Measurements from ENCODE around the gene SHC3.
"Not testable (repeated sequence)": the region's sequence is repeated elsewhere in the genome, so short reads cannot be mapped to it uniquely, and the experiment has no call there.

The SHC3 gene, protein sequence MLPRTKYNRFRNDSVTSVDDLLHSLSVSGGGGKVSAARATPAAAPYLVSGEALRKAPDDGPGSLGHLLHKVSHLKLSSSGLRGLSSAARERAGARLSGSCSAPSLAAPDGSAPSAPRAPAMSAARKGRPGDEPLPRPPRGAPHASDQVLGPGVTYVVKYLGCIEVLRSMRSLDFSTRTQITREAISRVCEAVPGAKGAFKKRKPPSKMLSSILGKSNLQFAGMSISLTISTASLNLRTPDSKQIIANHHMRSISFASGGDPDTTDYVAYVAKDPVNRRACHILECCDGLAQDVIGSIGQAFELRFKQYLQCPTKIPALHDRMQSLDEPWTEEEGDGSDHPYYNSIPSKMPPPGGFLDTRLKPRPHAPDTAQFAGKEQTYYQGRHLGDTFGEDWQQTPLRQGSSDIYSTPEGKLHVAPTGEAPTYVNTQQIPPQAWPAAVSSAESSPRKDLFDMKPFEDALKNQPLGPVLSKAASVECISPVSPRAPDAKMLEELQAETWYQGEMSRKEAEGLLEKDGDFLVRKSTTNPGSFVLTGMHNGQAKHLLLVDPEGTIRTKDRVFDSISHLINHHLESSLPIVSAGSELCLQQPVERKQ

DNA sequence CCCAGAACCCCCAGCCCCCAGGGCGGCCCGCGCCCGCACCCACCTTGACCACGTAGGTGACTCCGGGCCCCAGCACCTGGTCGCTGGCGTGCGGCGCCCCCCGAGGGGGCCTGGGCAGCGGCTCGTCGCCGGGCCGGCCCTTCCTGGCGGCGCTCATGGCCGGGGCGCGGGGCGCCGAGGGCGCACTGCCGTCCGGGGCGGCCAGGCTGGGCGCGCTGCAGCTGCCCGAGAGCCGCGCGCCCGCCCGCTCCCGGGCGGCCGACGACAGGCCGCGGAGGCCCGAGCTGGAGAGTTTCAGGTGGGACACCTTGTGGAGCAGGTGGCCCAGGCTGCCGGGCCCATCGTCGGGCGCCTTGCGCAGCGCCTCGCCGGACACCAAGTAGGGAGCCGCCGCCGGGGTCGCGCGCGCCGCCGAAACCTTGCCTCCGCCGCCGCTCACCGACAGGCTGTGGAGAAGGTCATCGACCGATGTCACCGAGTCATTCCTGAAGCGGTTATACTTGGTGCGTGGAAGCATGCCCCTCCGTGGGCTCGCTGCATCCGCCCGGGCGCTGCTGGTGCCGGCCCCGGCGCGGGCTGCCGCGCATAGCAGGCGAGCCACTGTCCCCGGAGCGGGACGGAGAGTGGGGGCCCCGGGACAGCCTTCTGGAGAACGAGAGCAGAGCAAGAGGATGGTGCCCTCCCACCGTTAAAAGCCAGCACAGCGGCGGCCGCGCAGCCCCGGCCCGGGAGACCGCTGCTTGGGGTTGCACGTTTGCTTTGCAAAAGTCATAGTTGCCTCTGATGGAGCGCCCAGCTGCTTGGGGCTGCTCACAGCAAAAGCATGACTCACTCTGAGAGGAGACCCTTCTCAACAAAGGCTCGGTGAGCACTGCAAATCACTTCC lies at the start of gene SHC3:
Gene SHC3 (minus strand): TSS at position 875 of the 886 bp plus-strand sequence. CDS start 358 bp downstream, at position 517.
- intact Hi-C loops (cut with DNase I) = no loop called here

GRCh38 chr9:89225991-89226471 lies 47.4 kb upstream of the SHC3 start:
- intact Hi-C loops (cut with DNase I) = no loop called here
- DNase-seq = peak in 20 of 42 donors; percentile 8 to 65 (median 30)

More for the DNA sequence above, at the start of gene SHC3:
- DNase-seq = peak in 16 of 42 donors; percentile 11 to 48 (median 24)

DNA sequence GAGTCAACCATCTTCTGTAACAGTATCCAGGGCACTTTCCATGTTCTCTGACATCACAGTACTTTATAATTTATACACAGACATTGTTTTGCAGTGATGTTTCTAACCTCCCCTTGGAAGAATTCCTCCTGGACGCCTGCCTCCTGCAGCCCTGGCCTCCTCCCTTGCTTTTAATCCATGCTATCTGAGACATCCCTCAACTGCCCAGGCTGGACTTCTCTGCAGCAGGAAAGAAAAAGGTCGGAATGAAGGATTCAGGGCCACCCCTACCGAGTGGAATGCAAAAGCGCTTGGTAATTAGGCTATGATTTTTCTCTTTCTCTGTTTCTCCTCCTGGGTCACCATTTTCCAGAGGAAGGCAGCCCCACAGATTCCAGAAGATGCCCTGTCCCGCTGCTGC lies 47.0 kb upstream of the SHC3 start:
- intact Hi-C loops (cut with DNase I) = no loop called here
- no peak for DNase-seq

DNA sequence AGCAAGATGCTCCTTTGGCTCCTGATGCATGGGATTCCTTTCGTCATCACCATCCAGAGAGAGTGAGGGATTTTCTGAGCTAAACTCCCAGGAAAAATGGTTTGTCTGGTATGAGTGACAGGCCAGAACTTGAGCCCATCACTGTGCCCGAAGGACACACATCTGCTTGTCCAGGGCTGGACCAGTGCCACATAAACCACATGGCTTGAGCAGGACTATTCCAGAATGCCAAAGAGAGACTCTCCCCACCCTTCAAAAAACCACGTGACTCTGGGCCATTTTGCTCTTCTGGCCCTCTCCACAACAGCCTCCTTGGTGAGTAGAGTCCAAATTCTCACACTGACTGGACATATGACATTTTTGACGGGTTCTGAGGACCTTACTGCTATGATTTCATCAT lies 46.4 kb upstream of the SHC3 start:
- DNase-seq = peak in 2 of 42 donors; percentile 11 to 22
- intact Hi-C loops (cut with DNase I) = no loop called here

DNA sequence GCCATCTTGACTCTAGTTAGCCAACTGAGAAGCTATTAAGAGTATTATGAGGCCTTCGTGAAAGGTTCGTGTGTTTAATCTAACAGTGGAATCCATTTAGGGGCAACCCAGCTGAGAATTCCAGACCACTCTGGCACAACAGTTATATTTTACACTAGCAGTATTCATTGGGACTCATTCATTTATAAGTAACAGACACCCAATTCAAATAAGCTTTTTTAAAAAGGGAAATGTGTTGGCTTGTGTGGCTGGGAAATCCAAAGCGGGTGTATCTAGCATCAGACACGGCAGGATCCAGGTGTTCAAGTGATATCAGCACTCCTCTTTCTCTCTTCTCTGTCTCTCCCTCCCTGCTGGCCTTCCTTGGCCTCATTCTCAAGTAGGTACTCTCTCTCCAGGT lies 46.0 kb upstream of the SHC3 start:
- no peak for DNase-seq
- intact Hi-C loops (cut with DNase I) = no loop called here

DNA sequence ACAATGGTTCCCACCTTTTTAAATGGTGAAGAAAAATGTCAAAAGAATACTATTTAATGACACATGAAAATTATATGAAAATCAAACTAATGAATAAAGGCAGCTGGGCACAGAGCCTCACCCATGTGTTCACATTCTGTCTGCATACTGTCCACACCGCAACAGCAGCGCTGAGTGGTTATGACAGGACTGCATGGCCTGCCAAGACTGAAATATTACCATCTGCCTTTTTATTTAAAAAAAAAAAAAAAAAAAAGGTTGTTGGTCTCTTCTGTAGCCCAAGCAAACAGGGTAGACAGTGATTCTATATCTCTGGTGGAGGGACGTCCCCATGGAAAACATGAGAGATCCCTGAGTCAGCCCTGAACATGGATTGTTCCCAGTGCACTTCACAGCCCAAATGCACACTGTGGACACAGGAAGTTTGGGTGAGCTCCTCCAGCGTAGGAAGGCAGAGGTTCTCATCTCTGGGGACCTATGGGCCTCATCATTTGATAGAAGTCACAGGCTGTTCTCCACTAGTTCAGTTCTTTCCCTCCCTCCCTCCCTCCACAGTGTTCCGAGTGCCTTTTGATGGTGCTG lies 44.9 kb upstream of the SHC3 start:
- no peak for DNase-seq
- intact Hi-C loops (cut with DNase I) = no loop called here

GRCh38 chr9:89219637-89220036 lies 41.0 kb upstream of the SHC3 start:
- intact Hi-C loops (cut with DNase I) = no loop called here
- DNase-seq = no peak

GRCh38 chr9:89218040-89218928 lies 39.7 kb upstream of the SHC3 start:
- intact Hi-C loops (cut with DNase I) = no loop called here
- DNase-seq = peak in 17 of 42 donors; percentile 8 to 60 (median 32)

GRCh38 chr9:89215342-89215741 lies 36.7 kb upstream of the SHC3 start:
- DNase-seq = no peak
- intact Hi-C loops (cut with DNase I) = no loop called here

DNA sequence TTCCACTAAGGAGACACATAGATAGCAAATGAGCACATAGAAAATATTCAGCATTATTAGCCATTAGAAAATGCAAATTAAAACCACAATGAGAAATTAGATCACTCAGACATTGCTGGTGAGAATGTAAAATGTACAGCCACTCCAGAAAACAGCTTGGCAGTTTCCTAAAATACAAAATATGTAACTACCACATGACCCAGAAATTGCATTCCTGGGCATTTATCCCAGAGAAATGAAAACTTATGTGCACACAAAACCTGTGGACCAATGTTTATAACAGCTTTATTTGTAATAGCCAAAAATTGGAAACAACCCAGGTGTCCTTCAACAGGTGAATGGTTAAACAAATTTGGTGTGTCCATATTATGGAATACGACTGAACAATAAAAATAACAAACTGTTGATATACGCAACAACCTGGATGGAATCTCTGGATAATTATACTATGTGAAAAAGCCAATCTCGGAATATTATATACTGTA lies 34.8 kb upstream of the SHC3 start:
- no peak for DNase-seq
- intact Hi-C loops (cut with DNase I) = no loop called here

GRCh38 chr9:89212171-89212570 lies 33.6 kb upstream of the SHC3 start:
- intact Hi-C loops (cut with DNase I) = no loop called here
- no peak for DNase-seq

DNA sequence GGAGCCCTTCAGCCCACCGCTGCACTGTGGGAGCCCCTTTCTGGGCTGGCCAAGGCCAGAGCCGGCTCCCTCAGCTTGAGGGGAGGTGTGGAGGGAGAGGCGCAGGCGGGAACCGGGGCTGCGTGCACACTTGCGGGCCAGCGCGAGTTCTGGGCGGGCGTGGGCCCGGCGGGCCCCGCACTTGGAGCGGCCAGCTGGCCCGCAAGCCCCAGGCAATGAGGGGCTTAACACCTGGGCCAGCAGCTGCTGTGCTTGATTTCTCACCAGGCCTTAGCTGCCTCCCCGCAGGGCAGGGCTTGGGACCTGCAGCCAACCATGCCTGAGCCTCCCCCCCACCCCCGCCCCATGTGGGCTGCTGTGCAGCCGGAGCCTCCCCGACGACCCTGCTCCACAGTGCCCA lies 30.7 kb upstream of the SHC3 start:
- DNase-seq; intact Hi-C loops (cut with DNase I): not testable (repeated sequence)

GRCh38 chr9:89207026-89207425 lies 28.4 kb upstream of the SHC3 start:
- intact Hi-C loops (cut with DNase I) = no loop called here

DNA sequence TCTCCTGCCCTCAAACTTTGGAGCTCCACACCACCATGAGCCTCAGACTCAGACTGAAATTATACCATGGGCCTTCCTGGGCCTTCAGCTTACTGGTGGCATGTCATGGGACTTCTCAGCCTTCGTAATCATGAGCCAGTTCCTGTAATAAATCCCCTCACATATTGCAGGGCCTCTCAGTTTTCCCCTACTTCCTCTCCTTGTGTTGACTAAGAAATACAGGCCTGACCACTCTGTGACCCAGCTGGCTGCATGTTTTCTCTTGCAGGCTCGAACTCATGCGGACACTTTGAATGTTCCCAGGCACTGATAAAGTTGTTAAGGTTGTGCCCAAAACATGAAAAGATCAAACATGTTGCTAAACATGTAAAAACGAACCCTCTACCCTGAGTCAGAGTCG lies 26.2 kb upstream of the SHC3 start:
- DNase-seq = no peak
- intact Hi-C loops (cut with DNase I) = no loop called here

More at GRCh38 chr9:89207026-89207425, 28.4 kb upstream of the SHC3 start:
- DNase-seq = no peak

- intact Hi-C loops (cut with DNase I) = no loop called here
- DNase-seq = no peak
Observed at GRCh38 chr9:89195131-89195797, 16.6 kb upstream of the SHC3 start.

- no peak for DNase-seq
- intact Hi-C loops (cut with DNase I) = no loop called here
Observed at GRCh38 chr9:89194421-89195130, 16.0 kb upstream of the SHC3 start.

DNA sequence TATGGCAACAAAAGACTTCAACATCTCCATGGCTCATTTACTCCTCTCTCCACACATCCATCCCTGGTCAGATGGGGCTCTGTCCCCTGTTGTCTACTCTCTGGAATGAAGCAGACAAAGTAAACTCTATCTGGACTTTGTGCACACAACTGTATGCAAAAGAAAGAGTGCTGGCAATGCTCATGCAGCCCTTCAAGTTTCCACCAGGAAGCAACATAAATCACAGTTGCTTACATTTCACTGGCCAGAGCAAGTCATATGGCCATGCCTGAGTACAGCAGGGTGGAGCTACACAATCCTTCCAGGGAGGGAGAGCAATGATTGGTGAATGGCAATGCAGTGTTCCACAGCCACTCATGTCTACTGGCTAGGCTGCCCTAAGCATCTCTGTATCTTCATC lies 12.4 kb upstream of the SHC3 start:
- DNase-seq = no peak

More for the DNA sequence above, 12.4 kb upstream of the SHC3 start:
- intact Hi-C loops (cut with DNase I) = no loop called here
